ENCODE measurements around the gene F2. TPM values are rescaled to one million over a fixed set of nuclear protein-coding genes. Genes with fewer than 3 reads are reported as not detected.

F2 gene
- total RNA-seq, 1 donor: not detected

DNA sequence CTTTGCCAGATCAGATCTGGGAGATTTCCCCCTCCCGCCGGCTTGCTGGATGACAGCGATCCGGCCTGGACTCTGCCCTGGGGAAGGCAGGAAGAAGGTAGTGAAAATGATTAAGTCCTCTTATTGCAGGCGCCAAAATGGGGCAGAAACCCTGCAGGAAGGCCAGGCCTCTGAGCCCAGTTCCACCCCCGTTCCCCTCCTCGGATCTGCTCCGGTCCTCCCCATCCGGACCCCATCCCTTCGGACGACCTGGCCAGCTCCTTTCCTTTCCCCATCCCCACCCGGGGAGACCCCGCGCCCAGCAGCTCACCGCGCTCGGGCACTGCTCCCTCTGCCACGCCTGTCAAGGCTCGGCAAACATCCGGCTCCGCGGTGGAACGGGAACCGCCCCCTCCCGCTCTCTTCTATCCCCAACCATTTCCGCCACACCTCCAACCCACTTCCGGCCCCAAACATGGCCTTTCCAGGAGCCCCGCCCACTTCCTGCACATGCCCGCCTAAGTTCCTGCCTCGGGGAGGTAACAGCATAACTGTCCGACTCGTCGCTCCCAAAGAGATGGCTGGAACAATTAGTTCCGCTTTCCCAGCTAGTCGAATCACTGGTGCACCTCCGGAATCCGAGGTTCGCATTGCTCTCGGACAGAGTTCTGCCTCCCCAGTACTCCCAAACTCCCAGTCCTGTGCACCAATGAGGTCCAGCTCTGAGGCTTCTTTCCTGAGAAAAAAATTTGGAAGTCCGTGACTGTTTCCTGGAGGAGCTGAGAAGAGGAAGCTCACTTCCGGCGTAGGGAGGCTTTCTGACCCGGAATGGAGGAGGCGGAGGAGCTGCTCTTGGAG is 18.6 kb upstream of the F2 start, which contains the start of the genes ARHGAP1 and ZNF408:
TSS of gene ARHGAP1 (minus strand) at position 379 of the 837 bp plus-strand sequence. CDS start 4,512 bp downstream, outside the sequence.
TSS of gene ZNF408 (plus strand) at position 791 of the 837 bp plus-strand sequence. CDS start at position 808, 17 bp downstream.
- Histone ChIP-seq H3K27me3 (ENCODE audit: insufficient read depth, low read length) (no peaks in the 10 kb centered on the region), H3K4me2 (ENCODE audit: insufficient read depth, low read length) (peak within 1 kb of the TSS; percentile 97), H2AFZ (ENCODE audit: low read length) (peak within 1 kb of the TSS; percentile 100), H3K36me3 (ENCODE audit: insufficient read depth, low read length) (peaks cover 43% of the 10 kb centered on the region), H3K79me2 (ENCODE audit: insufficient read depth, low read length) (peaks cover 89% of the 10 kb centered on the region), H3K4me1 (ENCODE audit: insufficient read depth, low read length) (peaks cover 28% of the 10 kb centered on the region), H3K4me3 (ENCODE audit: insufficient read depth, low read length) (peak within 1 kb of the TSS; percentile 84), H3K27ac (ENCODE audit: low read depth, low read length) (peak within 1 kb of the TSS; percentile 98), H4K20me1 (ENCODE audit: insufficient read depth, low read length) (peaks cover 28% of the 10 kb centered on the region), H3K9me3 (ENCODE audit: low read depth, low read length) (no peaks in the 10 kb centered on the region)
- peak; percentile 98 for DNase-seq (ENCODE audit: insufficient read length, low spot score, missing footprints)
- TF ChIP-seq, protein P1, sequence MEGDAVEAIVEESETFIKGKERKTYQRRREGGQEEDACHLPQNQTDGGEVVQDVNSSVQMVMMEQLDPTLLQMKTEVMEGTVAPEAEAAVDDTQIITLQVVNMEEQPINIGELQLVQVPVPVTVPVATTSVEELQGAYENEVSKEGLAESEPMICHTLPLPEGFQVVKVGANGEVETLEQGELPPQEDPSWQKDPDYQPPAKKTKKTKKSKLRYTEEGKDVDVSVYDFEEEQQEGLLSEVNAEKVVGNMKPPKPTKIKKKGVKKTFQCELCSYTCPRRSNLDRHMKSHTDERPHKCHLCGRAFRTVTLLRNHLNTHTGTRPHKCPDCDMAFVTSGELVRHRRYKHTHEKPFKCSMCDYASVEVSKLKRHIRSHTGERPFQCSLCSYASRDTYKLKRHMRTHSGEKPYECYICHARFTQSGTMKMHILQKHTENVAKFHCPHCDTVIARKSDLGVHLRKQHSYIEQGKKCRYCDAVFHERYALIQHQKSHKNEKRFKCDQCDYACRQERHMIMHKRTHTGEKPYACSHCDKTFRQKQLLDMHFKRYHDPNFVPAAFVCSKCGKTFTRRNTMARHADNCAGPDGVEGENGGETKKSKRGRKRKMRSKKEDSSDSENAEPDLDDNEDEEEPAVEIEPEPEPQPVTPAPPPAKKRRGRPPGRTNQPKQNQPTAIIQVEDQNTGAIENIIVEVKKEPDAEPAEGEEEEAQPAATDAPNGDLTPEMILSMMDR (IDR thresholded peaks at IDR 0.05; ENCODE audit: extremely low read depth, low read depth, low read length): no peak

DNA sequence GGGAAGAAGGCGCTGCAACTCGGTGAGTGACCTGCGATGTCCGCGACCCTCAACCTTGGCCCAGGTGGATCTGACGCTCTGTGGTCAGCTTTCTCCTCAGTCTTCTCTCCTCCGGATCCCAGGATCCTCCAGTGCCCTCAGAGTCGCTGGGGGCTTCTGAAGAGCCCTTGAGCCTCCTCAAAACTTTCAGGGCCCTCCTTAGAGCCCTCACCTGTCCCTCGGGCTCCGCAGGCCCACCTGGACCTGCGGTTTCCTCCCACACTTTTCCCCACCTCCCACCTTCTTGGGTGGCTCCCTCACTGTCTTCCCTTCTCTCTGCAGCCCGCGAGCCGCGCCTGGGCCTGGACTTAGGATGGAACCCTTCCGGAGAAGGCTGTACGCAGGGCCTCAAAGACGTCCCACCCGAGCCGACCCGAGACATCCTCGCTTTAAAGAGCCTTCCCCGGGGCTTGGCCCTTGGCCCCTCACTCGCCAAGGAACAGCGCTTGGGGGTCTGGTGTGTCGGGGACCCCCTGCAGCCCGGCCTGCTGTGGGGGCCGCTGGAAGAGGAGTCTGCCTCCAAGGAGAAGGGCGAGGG is 17.8 kb upstream of the F2 start:
- peak; percentile 47 for DNase-seq (ENCODE audit: insufficient read length, low spot score, missing footprints)
- peaks cover 42% of the 10 kb centered on the region for H3K36me3 ChIP-seq (ENCODE audit: insufficient read depth, low read length)
- H3K4me3 ChIP-seq (ENCODE audit: insufficient read depth, low read length): peak overlapping the region; percentile 84
- TF ChIP-seq, protein P1 (IDR thresholded peaks at IDR 0.05; ENCODE audit: extremely low read depth, low read depth, low read length): no peak
- H4K20me1 ChIP-seq (ENCODE audit: insufficient read depth, low read length): peaks cover 28% of the 10 kb centered on the region
- no peaks in the 10 kb centered on the region for H3K27me3 ChIP-seq (ENCODE audit: insufficient read depth, low read length)
- H3K27ac ChIP-seq (ENCODE audit: low read depth, low read length): peak overlapping the region; percentile 98
- peak overlapping the region; percentile 97 for H3K4me2 ChIP-seq (ENCODE audit: insufficient read depth, low read length)
- H3K79me2 ChIP-seq (ENCODE audit: insufficient read depth, low read length): peaks cover 86% of the 10 kb centered on the region
- H3K4me1 ChIP-seq (ENCODE audit: insufficient read depth, low read length): peaks cover 28% of the 10 kb centered on the region
- peak overlapping the region; percentile 100 for H2AFZ ChIP-seq (ENCODE audit: low read length)
- H3K9me3 ChIP-seq (ENCODE audit: low read depth, low read length): no peaks in the 10 kb centered on the region

DNA sequence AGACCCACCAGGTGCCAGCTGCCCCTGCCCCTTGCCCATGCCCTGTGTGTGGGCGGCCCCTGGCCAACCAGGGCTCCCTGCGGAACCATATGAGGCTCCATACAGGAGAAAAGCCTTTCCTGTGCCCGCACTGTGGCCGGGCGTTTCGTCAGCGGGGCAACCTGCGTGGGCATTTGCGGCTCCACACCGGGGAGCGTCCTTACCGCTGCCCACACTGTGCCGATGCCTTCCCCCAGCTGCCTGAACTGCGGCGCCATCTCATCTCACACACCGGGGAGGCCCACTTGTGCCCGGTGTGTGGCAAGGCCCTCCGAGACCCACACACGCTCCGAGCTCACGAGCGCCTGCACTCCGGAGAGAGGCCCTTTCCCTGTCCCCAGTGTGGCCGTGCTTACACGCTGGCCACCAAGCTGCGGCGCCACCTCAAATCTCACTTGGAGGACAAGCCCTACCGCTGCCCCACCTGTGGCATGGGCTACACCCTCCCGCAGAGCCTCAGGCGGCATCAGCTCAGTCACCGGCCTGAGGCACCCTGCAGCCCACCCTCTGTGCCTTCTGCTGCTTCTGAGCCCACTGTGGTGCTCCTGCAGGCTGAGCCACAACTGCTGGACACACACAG is 13.8 kb upstream of the F2 start:
- TF ChIP-seq, protein P1 (IDR thresholded peaks at IDR 0.05; ENCODE audit: extremely low read depth, low read depth, low read length): no peak
- H2AFZ ChIP-seq (ENCODE audit: low read length): no peak overlapping the region
- H3K79me2 ChIP-seq (ENCODE audit: insufficient read depth, low read length): peaks cover 47% of the 10 kb centered on the region
- H3K4me2 ChIP-seq (ENCODE audit: insufficient read depth, low read length): no peak overlapping the region
- no peaks in the 10 kb centered on the region for H3K27me3 ChIP-seq (ENCODE audit: insufficient read depth, low read length)
- peaks cover 7% of the 10 kb centered on the region for H3K4me1 ChIP-seq (ENCODE audit: insufficient read depth, low read length)
- H3K36me3 ChIP-seq (ENCODE audit: insufficient read depth, low read length): peaks cover 44% of the 10 kb centered on the region
- H3K4me3 ChIP-seq (ENCODE audit: insufficient read depth, low read length): no peak overlapping the region
- H3K9me3 ChIP-seq (ENCODE audit: low read depth, low read length): no peaks in the 10 kb centered on the region
- H3K27ac ChIP-seq (ENCODE audit: low read depth, low read length): no peak overlapping the region
- no peak for DNase-seq (ENCODE audit: insufficient read length, low spot score, missing footprints)
- peaks cover 16% of the 10 kb centered on the region for H4K20me1 ChIP-seq (ENCODE audit: insufficient read depth, low read length)

Measured in osteoblast (primary cell).